Left forelimb (tissue), 1 donor: ENCODE results near the gene MAPT.
"Not testable (repeated sequence)": the region's sequence is repeated elsewhere in the genome, so short reads cannot be mapped to it uniquely, and the experiment has no call there.

Experiments
- DNase-seq: peaks from one replicate; pipeline ENCODE4 v3.0.0-alpha.2; 2018; ENCODE audit warnings: low spot score

The MAPT gene

GRCh38 chr17:45862127-45862526 lies 32.2 kb upstream of the MAPT start:
- DNase-seq = not testable (repeated sequence)

GRCh38 chr17:45863857-45864654 lies 30.3 kb upstream of the MAPT start:
- no peak for DNase-seq

- no peak for DNase-seq
These were observed 27.2 kb upstream of the MAPT start for GRCh38 chr17:45867171-45867570.

- no peak for DNase-seq
These were observed 26.7 kb upstream of the MAPT start for GRCh38 chr17:45867702-45868101.

- DNase-seq = no peak
These were observed 26.1 kb upstream of the MAPT start for GRCh38 chr17:45868276-45868675.

GRCh38 chr17:45869676-45870341 lies 24.5 kb upstream of the MAPT start:
- no peak for DNase-seq

- no peak for DNase-seq
These were observed 23.9 kb upstream of the MAPT start for GRCh38 chr17:45870342-45870974.

GRCh38 chr17:45871718-45872117 lies 22.6 kb upstream of the MAPT start:
- no peak for DNase-seq

- no peak for DNase-seq
These were observed 20.6 kb upstream of the MAPT start for GRCh38 chr17:45873728-45874127.

- no peak for DNase-seq
These were observed 20.2 kb upstream of the MAPT start for GRCh38 chr17:45874151-45874550.

- no peak for DNase-seq
These were observed 17.8 kb upstream of the MAPT start for GRCh38 chr17:45876539-45876938.

GRCh38 chr17:45877467-45877866 lies 16.9 kb upstream of the MAPT start:
- no peak for DNase-seq

GRCh38 chr17:45883063-45883462 lies 11.3 kb upstream of the MAPT start:
- no peak for DNase-seq

- DNase-seq = no peak
These were observed 7.5 kb upstream of the MAPT start for GRCh38 chr17:45886852-45887251.

- no peak for DNase-seq
These were observed 6.0 kb upstream of the MAPT start for GRCh38 chr17:45888392-45888791.

GRCh38 chr17:45889579-45889978 lies 4.8 kb upstream of the MAPT start:
- DNase-seq = no peak

GRCh38 chr17:45893725-45894021 lies 681 bp upstream of the MAPT start:
- no peak for DNase-seq

GRCh38 chr17:45895304-45895968 lies 1.1 kb downstream of the MAPT start:
- no peak for DNase-seq

- no peak for DNase-seq
These were observed 1.8 kb downstream of the MAPT start for GRCh38 chr17:45895969-45896785.

- no peak for DNase-seq
These were observed 2.7 kb downstream of the MAPT start for GRCh38 chr17:45896803-45897693.

- no peak for DNase-seq
These were observed 5.8 kb downstream of the MAPT start for GRCh38 chr17:45900136-45900535.
